Heart right ventricle (tissue), 16 donors: ENCODE data around the gene HIRIP3. TPM values are rescaled to one million over a fixed set of nuclear protein-coding genes. Genes with fewer than 3 reads are reported as not detected.

Experiments
- ATAC-seq, 8 donors: fragments of 200-7000 bp; cut with Tn5 transposase; one replicate each; pipeline ENCODE4 v1.9.1; 2020; ENCODE audit warnings: mild to moderate bottlenecking in 8 of 8, moderate library complexity in 8 of 8, moderate number of reproducible peaks in 1 of 8
- DNase-seq, 2 donors: peaks; one replicate each; pipeline ENCODE4 v3.0.0-alpha.2; 2020
- H3K27ac ChIP-seq, 10 donors: fragments of 200-600 bp; sonication (generic) in 2 of 10; one replicate each; pipeline versions ENCODE4 v1.5.0 to v1.8.0; 2020 to 2022; ENCODE audit warnings: mild to moderate bottlenecking in 3 of 10
- H3K27me3 ChIP-seq, 7 donors: fragments of 200-600 bp; one replicate each; pipeline ENCODE4 v1.8.0; 2021 to 2022; ENCODE audit warnings: mild to moderate bottlenecking in 2 of 7
- H3K36me3 ChIP-seq, 9 donors: fragments of 200-600 bp; sonication (generic) in 1 of 9; one replicate each; pipeline versions ENCODE4 v1.5.0 to v1.8.0; 2020 to 2022; ENCODE audit warnings: mild to moderate bottlenecking in 2 of 9
- H3K4me1 ChIP-seq, 9 donors: fragments of 200-600 bp; sonication (generic) in 1 of 9; one replicate each; pipeline versions ENCODE4 v1.5.0 to v1.8.0; 2020 to 2022; ENCODE audit warnings: mild to moderate bottlenecking in 4 of 9
- H3K4me3 ChIP-seq, 10 donors: fragments of 200-600 bp; sonication (generic) in 2 of 10; one replicate each; pipeline versions ENCODE4 v1.5.0 to v1.8.0; 2020 to 2022; ENCODE audit warnings: mild to moderate bottlenecking in 7 of 10, moderate library complexity in 2 of 10
- H3K9me3 ChIP-seq, 11 donors: fragments of 200-600 bp in 10 of 11; sonication (generic) in 2 of 11; one replicate each; pipeline versions ENCODE4 v1.5.0 to v1.8.0; 2013 to 2022; ENCODE audit warnings: mild to moderate bottlenecking in 2 of 11, control low read depth in 1 of 11, moderate library complexity in 1 of 11
- WGBS, 2 donors: extraction: QIAGEN DNeasy Blood & Tissue Kit; methylation state at CpG; one replicate each; pipeline ENCODE4 v1.1.7; 2013; ENCODE audit warnings: inconsistent platforms in 1 of 2; 5-methylcytosine and 5-hydroxymethylcytosine counted together
- intact Hi-C, 10 donors: fragments of 100-400 bp; cut with DNase I; formaldehyde crosslinking; loops; one replicate each; pipeline versions ENCODE4 v1.11.1 to v1.14.2; 2022
- polyA plus RNA-seq, 2 donors: library from polyadenylated mRNA; stranded (reverse); fragments of 200-250 nt; gene quantifications; one replicate each; pipeline ENCODE4 v1.2.3, GENCODE V29; 2013
- total RNA-seq, 10 donors: library from RNA; stranded (reverse); fragmentation: NEBNext Ultra II Directional in 3 of 10; extraction: Animal tissue kit (Norgen Biotek cat#: 25700) in 3 of 10; gene quantifications; one replicate each; pipeline versions ENCODE4 v1.2.1 to v1.2.4, GENCODE V29; 2021 to 2023
- TF ChIP-seq, protein P1 (sequence below), 9 donors: fragments of 200-600 bp; sonication (generic) in 2 of 9; IDR thresholded peaks; one replicate each; pipeline versions ENCODE4 v1.5.0 to v1.8.0; 2021 to 2022; ENCODE audit warnings: antibody characterized with exemption in 9 of 9, mild to moderate bottlenecking in 5 of 9, moderate library complexity in 1 of 9
- donor health status: Arrhythmogenic right ventricular cardiomyopathy.
- donor health status: ischemic (EF 13 %, LVEDD 7.1; RV severe dilation, severe dysfunction).
- donor health status: healthy with polysubstance abuse.
- donor health status: DM: no; HTN: yes; CAD: no.
- donor health status: DM: no; HTN: no; CAD: no.
- donor health status: ischemic (EF 25% LVEDD 6.9; RV normal size, moderate dysfunction).
- donor health status: ischemic (EF 25% LVEDD 5.7; RV mildly dilated, moderate dysfunction).
- donor health status: healthy.
- donor health status: DM: yes; HTN: yes; CAD: no.
- donor health status: Ischemic cardiomyopathy.
- donor health status: ischemic (EF 35%, LVEDD 5.7; RV mildly dilated, moderate dysfunction).
- donor health status: nonischemic (EF 11% LVEDD 7.7; RV severe dilation, severe dysfunction).
- donor health status: DM: yes; HTN: yes; CAD: no.
- donor health status: PGD.
- donor health status: ischemic (EF 29% LVEDD 5.4; RV normal size, mild dysfunction).
- donor health status: nonischemic (EF 23%, LVEDD 6.1; RV moderate dilation, normal function).

HIRIP3 gene
- total and polyA plus RNA-seq, 12 donors, result 14.4 to 23.2 (median 17.7) TPM

DNA sequence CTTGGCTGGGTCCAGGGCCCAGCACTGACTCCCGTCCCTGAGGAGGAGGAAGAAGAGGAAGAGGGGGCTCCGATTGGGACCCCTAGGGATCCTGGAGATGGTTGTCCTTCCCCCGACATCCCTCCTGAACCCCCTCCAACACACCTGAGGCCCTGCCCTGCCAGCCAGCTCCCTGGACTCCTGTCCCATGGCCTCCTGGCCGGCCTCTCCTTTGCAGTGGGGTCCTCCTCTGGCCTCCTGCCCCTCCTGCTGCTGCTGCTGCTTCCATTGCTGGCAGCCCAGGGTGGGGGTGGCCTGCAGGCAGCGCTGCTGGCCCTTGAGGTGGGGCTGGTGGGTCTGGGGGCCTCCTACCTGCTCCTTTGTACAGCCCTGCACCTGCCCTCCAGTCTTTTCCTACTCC lies 8.5 kb downstream of the HIRIP3 start:
- 93% methylated on average over 5 of the region's 5 CpGs for WGBS, 2 donors
- Histone ChIP-seq H3K27me3 (no peaks in the 10 kb centered on the region), H3K36me3 (peaks cover 9 to 100% (median 89%) of the 10 kb centered on the region in 9 donors), H3K4me3 (no peak overlapping the region), H3K9me3 (no peaks in the 10 kb centered on the region), H3K27ac (no peak overlapping the region), H3K4me1 (peaks cover 0 to under 1% (median 0%) of the 10 kb centered on the region in 9 donors)
- TF ChIP-seq, protein P1, sequence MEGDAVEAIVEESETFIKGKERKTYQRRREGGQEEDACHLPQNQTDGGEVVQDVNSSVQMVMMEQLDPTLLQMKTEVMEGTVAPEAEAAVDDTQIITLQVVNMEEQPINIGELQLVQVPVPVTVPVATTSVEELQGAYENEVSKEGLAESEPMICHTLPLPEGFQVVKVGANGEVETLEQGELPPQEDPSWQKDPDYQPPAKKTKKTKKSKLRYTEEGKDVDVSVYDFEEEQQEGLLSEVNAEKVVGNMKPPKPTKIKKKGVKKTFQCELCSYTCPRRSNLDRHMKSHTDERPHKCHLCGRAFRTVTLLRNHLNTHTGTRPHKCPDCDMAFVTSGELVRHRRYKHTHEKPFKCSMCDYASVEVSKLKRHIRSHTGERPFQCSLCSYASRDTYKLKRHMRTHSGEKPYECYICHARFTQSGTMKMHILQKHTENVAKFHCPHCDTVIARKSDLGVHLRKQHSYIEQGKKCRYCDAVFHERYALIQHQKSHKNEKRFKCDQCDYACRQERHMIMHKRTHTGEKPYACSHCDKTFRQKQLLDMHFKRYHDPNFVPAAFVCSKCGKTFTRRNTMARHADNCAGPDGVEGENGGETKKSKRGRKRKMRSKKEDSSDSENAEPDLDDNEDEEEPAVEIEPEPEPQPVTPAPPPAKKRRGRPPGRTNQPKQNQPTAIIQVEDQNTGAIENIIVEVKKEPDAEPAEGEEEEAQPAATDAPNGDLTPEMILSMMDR (IDR thresholded peaks at IDR 0.05), result no peak
- intact Hi-C loops, result no loop called here
- no peak for DNase-seq
- ATAC-seq, result peak in 1 of 8 donors; percentile 6

DNA sequence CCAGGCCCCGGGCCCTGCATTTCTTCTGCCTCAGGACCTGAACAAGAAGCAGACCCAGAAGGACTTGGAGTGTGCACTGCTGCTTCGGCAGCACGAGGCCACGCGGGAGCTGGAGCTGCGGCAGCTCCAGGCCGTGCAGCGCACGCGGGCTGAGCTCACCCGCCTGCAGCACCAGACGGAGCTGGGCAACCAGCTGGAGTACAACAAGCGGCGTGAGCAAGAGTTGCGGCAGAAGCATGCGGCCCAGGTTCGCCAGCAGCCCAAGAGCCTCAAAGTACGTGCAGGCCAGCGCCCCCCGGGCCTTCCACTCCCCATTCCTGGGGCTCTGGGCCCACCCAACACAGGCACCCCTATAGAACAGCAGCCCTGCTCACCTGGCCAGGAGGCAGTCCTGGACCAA lies 9.2 kb downstream of the HIRIP3 start:
- no peaks in the 10 kb centered on the region for H3K9me3 ChIP-seq
- WGBS, 2 donors, result 92% methylated on average over 20 of the region's 20 CpGs
- no peak for DNase-seq
- no peak overlapping the region for H3K27ac ChIP-seq
- H3K36me3 ChIP-seq, result peaks cover 9 to 100% (median 89%) of the 10 kb centered on the region in 9 donors
- H3K27me3 ChIP-seq, result no peaks in the 10 kb centered on the region
- intact Hi-C loops, result no loop called here
- no peak overlapping the region for H3K4me3 ChIP-seq
- no peak for ATAC-seq
- H3K4me1 ChIP-seq, result no peaks in the 10 kb centered on the region
- TF ChIP-seq, protein P1 (IDR thresholded peaks at IDR 0.05), result no peak

DNA sequence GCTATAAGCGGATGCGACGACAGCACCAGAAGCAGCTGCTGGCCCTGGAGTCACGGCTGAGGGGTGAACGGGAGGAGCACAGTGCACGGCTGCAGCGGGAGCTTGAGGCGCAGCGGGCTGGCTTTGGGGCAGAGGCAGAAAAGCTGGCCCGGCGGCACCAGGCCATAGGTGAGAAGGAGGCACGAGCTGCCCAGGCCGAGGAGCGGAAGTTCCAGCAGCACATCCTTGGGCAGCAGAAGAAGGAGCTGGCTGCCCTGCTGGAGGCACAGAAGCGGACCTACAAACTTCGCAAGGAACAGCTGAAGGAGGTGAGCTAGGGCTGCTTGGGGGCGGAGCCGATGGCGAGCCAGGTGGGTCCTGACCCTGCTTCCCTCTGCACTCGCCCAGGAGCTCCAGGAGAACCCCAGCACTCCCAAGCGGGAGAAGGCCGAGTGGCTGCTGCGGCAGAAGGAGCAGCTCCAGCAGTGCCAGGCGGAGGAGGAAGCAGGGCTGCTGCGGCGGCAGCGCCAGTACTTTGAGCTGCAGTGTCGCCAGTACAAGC lies 10.1 kb downstream of the HIRIP3 start:
- 92 to 95% methylated on average over 28 of the region's 28 CpGs for WGBS, 2 donors
- TF ChIP-seq, protein P1 (IDR thresholded peaks at IDR 0.05), result no peak
- Histone ChIP-seq H3K9me3 (no peaks in the 10 kb centered on the region), H3K36me3 (peaks cover 9 to 100% (median 85%) of the 10 kb centered on the region in 9 donors), H3K27ac (no peak overlapping the region), H3K4me1 (peaks cover 0 to 6% (median 0%) of the 10 kb centered on the region in 9 donors), H3K4me3 (no peak overlapping the region), H3K27me3 (no peaks in the 10 kb centered on the region)
- ATAC-seq, result no peak
- intact Hi-C loops, result no loop called here
- no peak for DNase-seq

DNA sequence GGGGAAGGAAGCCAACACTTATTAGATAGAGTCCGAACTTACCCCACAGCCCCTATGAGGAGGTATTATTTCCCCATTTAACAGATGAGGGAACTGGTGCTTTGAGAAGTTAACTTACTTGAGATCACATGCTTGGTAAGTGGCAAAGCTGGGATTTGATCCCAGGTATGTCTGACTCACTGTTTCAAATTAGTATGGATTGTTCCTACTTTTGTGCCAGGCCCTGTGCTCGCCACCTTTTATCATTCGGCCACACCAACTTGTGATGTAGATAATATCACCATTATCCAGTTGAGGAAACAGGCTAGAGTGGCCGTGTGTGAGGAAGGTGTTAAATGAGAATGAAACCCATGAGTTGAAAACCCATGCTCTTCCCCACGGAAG lies 10.7 kb downstream of the HIRIP3 start:
- H3K9me3 ChIP-seq, result no peaks in the 10 kb centered on the region
- DNase-seq (no peak), ATAC-seq (no peak)
- no peak overlapping the region for H3K4me3 ChIP-seq
- no peaks in the 10 kb centered on the region for H3K27me3 ChIP-seq
- intact Hi-C loops, result no loop called here
- H3K36me3 ChIP-seq, result peaks cover 9 to 100% (median 85%) of the 10 kb centered on the region in 9 donors
- H3K27ac ChIP-seq, result no peak overlapping the region
- 85 to 87% methylated on average over 5 of the region's 5 CpGs for WGBS, 2 donors
- TF ChIP-seq, protein P1 (IDR thresholded peaks at IDR 0.05), result no peak
- peaks cover 2 to 12% (median 5%) of the 10 kb centered on the region in 9 donors for H3K4me1 ChIP-seq
